ENCODE results near the gene CHST1. TPM values are rescaled to one million over a fixed set of nuclear protein-coding genes. Genes with fewer than 3 reads are reported as not detected.

Gene CHST1
- total and polyA plus RNA-seq, 10 of the 15 experiments (the other 5 are each of a cell fraction or from before 2014, with no cell fraction given), result not detected

GRCh38 chr11:45667929-45668680, 2.7 kb upstream of the CHST1 start:
- in situ Hi-C loops (cut with MboI) (no loop called here), intact Hi-C loops (cut with micrococcal nuclease; ENCODE audit: unreplicated experiment) (no loop called here)
- POLR2A ChIA-PET, result no interaction called here
- Histone ChIP-seq H3K9ac (ENCODE audit: control insufficient read depth, insufficient read depth, low read length) (no peak overlapping the region), H3K27ac (ENCODE audit: control insufficient read depth, insufficient read depth) (no peak overlapping the region), H3K27me3 (replicated peaks in 1 of 2; ENCODE audit: control insufficient read depth in 2 of 2, insufficient read depth in 2 of 2, low read length in 1 of 2) (peaks cover 17 to 23% of the 10 kb centered on the region in 2 experiments), H3K4me2 (ENCODE audit: control insufficient read depth, insufficient read depth) (no peak overlapping the region), H4K20me1 (ENCODE audit: control insufficient read depth, insufficient read depth) (no peaks in the 10 kb centered on the region), H3K79me2 (ENCODE audit: control insufficient read depth, insufficient read depth, low read length) (no peaks in the 10 kb centered on the region), H3K4me3 (no peak overlapping the region), H3K4me1 (ENCODE audit: control insufficient read depth, insufficient read depth, low read length) (no peaks in the 10 kb centered on the region), H3K36me3 (ENCODE audit: control insufficient read depth in 2 of 2, insufficient read depth in 2 of 2, low read length in 1 of 2) (no peaks in the 10 kb centered on the region), H2AFZ (ENCODE audit: control insufficient read depth, low read depth, low read length) (no peak overlapping the region), H3K9me3 (replicated peaks; ENCODE audit: control insufficient read depth, insufficient read depth, low read length) (no peaks in the 10 kb centered on the region)
- DNase-seq (ENCODE audit: low read depth, low spot score) (no peak), FAIRE-seq (no peak), ATAC-seq (no peak)
- no TSS peak for BruUV-seq (replicated peaks)
- SMC1A ChIA-PET (ENCODE audit: uncharacterized antibody, unreplicated experiment), result no interaction called here
- CTCF ChIA-PET, result interaction anchor here (0.8 kb wide), 1 partner anchor 26 kb away, joined by 3 read pairs; no protein-coding TSS in a partner anchor
- TF ChIP-seq BCL11A (IDR thresholded peaks at IDR 0.05; ENCODE audit: low read depth, low read length), result no peak
- TF ChIP-seq IKZF2 (IDR thresholded peaks at IDR 0.05), result no peak
- no peak for TF ChIP-seq FOXK2 (IDR thresholded peaks at IDR 0.05)
- TF ChIP-seq, protein P1, sequence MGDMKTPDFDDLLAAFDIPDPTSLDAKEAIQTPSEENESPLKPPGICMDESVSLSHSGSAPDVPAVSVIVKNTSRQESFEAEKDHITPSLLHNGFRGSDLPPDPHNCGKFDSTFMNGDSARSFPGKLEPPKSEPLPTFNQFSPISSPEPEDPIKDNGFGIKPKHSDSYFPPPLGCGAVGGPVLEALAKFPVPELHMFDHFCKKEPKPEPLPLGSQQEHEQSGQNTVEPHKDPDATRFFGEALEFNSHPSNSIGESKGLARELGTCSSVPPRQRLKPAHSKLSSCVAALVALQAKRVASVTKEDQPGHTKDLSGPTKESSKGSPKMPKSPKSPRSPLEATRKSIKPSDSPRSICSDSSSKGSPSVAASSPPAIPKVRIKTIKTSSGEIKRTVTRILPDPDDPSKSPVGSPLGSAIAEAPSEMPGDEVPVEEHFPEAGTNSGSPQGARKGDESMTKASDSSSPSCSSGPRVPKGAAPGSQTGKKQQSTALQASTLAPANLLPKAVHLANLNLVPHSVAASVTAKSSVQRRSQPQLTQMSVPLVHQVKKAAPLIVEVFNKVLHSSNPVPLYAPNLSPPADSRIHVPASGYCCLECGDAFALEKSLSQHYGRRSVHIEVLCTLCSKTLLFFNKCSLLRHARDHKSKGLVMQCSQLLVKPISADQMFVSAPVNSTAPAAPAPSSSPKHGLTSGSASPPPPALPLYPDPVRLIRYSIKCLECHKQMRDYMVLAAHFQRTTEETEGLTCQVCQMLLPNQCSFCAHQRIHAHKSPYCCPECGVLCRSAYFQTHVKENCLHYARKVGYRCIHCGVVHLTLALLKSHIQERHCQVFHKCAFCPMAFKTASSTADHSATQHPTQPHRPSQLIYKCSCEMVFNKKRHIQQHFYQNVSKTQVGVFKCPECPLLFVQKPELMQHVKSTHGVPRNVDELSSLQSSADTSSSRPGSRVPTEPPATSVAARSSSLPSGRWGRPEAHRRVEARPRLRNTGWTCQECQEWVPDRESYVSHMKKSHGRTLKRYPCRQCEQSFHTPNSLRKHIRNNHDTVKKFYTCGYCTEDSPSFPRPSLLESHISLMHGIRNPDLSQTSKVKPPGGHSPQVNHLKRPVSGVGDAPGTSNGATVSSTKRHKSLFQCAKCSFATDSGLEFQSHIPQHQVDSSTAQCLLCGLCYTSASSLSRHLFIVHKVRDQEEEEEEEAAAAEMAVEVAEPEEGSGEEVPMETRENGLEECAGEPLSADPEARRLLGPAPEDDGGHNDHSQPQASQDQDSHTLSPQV (IDR thresholded peaks at IDR 0.05), result no peak
- TF ChIP-seq HDAC6 (IDR thresholded peaks at IDR 0.05; ENCODE audit: unreplicated experiment), result no peak
- TF ChIP-seq ZZZ3 (IDR thresholded peaks at IDR 0.05; ENCODE audit: control insufficient read depth, insufficient read length, low read depth), result no peak
- no peak for TF ChIP-seq REST (IDR thresholded peaks at IDR 0.05; ENCODE audit: low read depth, low read length)
- TF ChIP-seq RFX5 (IDR thresholded peaks at IDR 0.05; ENCODE audit: low read depth, low read length), result no peak
- no peak for TF ChIP-seq EED (IDR thresholded peaks at IDR 0.05; ENCODE audit: low read depth)
- RAD21 ChIA-PET (ENCODE audit: unreplicated experiment), result no interaction called here
- 44% methylated on average over 5 of the region's 5 CpGs for WGBS (ENCODE audit: insufficient coverage, insufficient replicate concordance, low lambda C conversion rate, missing lambda C conversion rate)
